OCI-LY1 (cell line): ENCODE measurements around the gene TRIM28.

Source experiments
- H2AFZ ChIP-seq: fragments of 200-600 bp; sonication (generic), shearing (Covaris generic); 2 replicates; pipeline ENCODE4 v1.6.0; 2014; ENCODE audit warnings: antibody characterized with exemption, mild to moderate bottlenecking, low read length
- H3F3A ChIP-seq: fragments of 200-600 bp; sonication (generic), shearing (Covaris generic); 2 replicates; pipeline ENCODE4 v1.6.0; 2014; ENCODE audit warnings: mild to moderate bottlenecking, antibody characterized with exemption, low read length, moderate library complexity; ENCODE audit not compliant: insufficient read depth
- H3K27ac ChIP-seq: fragments of 200-600 bp; sonication (generic); 2 replicates; pipeline ENCODE4 v1.5.1; 2014; ENCODE audit warnings: low read length, mixed run types, mild to moderate bottlenecking, low read depth; ENCODE audit not compliant: poor library complexity, severe bottlenecking
- H3K27me3 ChIP-seq: fragments of 200-600 bp; sonication (generic); 2 replicates; pipeline ENCODE4 v1.6.0; 2014; ENCODE audit warnings: antibody characterized with exemption, mild to moderate bottlenecking, low read length, moderate library complexity; ENCODE audit not compliant: insufficient read depth
- H3K36me3 ChIP-seq: fragments of 200-600 bp; sonication (generic); 2 replicates; pipeline ENCODE4 v1.6.1; 2014; ENCODE audit warnings: mild to moderate bottlenecking, antibody characterized with exemption, low read length, moderate library complexity, mixed read lengths; ENCODE audit not compliant: insufficient read depth
- H3K4me1 ChIP-seq: fragments of 200-600 bp; sonication (generic); 2 replicates; pipeline ENCODE4 v1.5.1; 2014; ENCODE audit warnings: mild to moderate bottlenecking, low read length, moderate library complexity; ENCODE audit not compliant: insufficient read depth, severe bottlenecking
- H3K4me2 ChIP-seq: fragments of 200-600 bp; sonication (generic), shearing (Covaris generic); 2 replicates; pipeline ENCODE4 v1.6.1; 2014; ENCODE audit warnings: low read length
- H3K4me3 ChIP-seq: fragments of 200-600 bp; sonication (generic); 2 replicates; pipeline ENCODE4 v1.5.1; 2014; ENCODE audit warnings: low read length, low read depth, mild to moderate bottlenecking, mixed read lengths; ENCODE audit not compliant: poor library complexity, severe bottlenecking
- H3K79me2 ChIP-seq: fragments of 200-600 bp; shearing (Covaris generic); 2 replicates; pipeline ENCODE4 v1.6.1; 2016; ENCODE audit warnings: mixed run types, low read length, mixed read lengths; ENCODE audit not compliant: insufficient read depth
- H3K9ac ChIP-seq: fragments of 200-600 bp; sonication (generic), shearing (Covaris generic); 2 replicates; pipeline ENCODE4 v1.6.1; 2014; ENCODE audit warnings: mild to moderate bottlenecking, low read length, mixed read lengths
- H3K9me2 ChIP-seq: fragments of 200-600 bp; sonication (generic), shearing (Covaris generic); 2 replicates; pipeline ENCODE4 v1.6.1; 2014; ENCODE audit warnings: low read depth, mild to moderate bottlenecking, low read length, mixed read lengths
- H3K9me3 ChIP-seq: fragments of 200-600 bp; shearing (Covaris generic); 2 replicates; pipeline ENCODE4 v1.6.1; 2014; ENCODE audit warnings: low read length, mixed read lengths
- H4K20me1 ChIP-seq: fragments of 200-600 bp; sonication (generic), shearing (Covaris generic); 2 replicates; pipeline ENCODE4 v1.6.0; 2016; ENCODE audit warnings: mild to moderate bottlenecking, low read length; ENCODE audit not compliant: insufficient read depth
- EZH2 ChIP-seq: fragments of 200-600 bp; sonication (generic), shearing (Covaris generic); IDR thresholded peaks from 2 replicates; pipeline ENCODE4 v1.8.0; 2017; ENCODE audit warnings: borderline replicate concordance, mixed run types, mild to moderate bottlenecking, antibody characterized with exemption, low read length, moderate library complexity, mixed read lengths
- TF ChIP-seq, protein P1 (sequence below): fragments of 200-600 bp; sonication (generic), shearing (Covaris generic); IDR thresholded peaks from 2 replicates; pipeline ENCODE4 v1.5.1; 2017; ENCODE audit warnings: mild to moderate bottlenecking, antibody characterized with exemption, low read length, moderate library complexity, mixed read lengths

The TRIM28 gene

DNA sequence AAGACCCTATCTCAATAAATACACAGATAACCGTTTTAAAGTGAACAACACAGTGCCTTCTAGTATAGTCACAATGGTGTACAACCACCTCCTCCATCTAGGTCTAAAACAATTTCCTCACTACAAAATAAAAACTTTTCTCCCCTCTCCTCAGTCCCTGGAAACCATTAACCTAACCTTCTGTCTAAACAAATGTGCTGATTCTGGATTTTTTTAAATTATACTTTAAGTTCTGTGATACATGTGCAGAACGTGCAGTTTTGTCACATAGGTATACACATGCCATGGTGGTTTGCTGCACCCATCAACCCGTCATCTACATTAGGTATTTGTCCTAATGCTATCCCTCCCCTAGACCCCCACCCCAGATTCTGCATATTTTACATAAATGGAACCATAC, 14.5 kb upstream of the TRIM28 start:
- Histone ChIP-seq H3K4me1 (no peaks in the 10 kb centered on the region), H2AFZ (no peak overlapping the region), H3K79me2 (no peaks in the 10 kb centered on the region), H3K9ac (no peak overlapping the region), H3K4me3 (no peak overlapping the region), H3K9me3 (no peaks in the 10 kb centered on the region), H3K27me3 (no peaks in the 10 kb centered on the region), H3K4me2 (no peak overlapping the region), H3K36me3 (no peaks in the 10 kb centered on the region), H4K20me1 (no peaks in the 10 kb centered on the region), H3K9me2 (no peaks in the 10 kb centered on the region), H3F3A (no peaks in the 10 kb centered on the region), H3K27ac (no peak overlapping the region)
- TF ChIP-seq EZH2, result no peak
- TF ChIP-seq, protein P1, sequence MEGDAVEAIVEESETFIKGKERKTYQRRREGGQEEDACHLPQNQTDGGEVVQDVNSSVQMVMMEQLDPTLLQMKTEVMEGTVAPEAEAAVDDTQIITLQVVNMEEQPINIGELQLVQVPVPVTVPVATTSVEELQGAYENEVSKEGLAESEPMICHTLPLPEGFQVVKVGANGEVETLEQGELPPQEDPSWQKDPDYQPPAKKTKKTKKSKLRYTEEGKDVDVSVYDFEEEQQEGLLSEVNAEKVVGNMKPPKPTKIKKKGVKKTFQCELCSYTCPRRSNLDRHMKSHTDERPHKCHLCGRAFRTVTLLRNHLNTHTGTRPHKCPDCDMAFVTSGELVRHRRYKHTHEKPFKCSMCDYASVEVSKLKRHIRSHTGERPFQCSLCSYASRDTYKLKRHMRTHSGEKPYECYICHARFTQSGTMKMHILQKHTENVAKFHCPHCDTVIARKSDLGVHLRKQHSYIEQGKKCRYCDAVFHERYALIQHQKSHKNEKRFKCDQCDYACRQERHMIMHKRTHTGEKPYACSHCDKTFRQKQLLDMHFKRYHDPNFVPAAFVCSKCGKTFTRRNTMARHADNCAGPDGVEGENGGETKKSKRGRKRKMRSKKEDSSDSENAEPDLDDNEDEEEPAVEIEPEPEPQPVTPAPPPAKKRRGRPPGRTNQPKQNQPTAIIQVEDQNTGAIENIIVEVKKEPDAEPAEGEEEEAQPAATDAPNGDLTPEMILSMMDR, result no peak

DNA sequence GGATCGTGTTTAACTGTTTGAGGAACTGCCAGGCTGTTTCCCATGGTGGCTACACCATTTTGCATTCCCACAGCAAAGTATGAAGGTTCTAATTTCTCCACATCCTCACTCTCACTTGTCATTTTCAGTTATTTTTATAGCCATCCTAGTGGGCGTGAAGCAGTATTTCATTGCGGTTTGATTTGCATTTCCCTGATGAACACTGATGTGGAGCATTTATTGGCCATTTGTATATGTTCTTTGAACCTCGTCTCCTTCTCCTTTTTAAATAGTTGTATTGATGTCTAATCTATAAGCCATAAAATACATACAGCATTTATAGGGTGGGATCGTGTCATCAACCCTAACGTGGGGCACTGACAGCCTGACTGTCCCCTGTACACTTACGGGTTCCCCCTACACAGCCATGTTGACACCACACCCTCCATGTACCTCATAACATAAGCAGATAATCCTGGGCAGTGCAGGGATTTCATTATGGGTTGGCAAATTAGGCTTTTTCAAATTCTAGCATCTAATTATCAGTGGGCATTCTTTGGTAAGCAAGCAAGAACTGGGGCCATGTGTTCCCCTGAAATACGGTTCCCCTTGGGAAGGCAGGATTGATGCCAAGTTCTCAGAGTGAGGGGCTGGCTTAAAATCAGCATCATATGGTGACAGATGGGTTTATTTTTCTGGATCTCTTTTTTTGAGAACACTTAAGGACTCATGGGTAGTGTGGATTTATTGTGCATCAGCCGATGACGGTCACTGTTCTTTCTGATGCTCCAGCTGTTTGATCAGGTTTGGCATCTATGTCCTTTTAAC, 12.6 kb upstream of the TRIM28 start:
- no peaks in the 10 kb centered on the region for H3K79me2 ChIP-seq
- H3K9me3 ChIP-seq, result no peaks in the 10 kb centered on the region
- no peak overlapping the region for H3K4me3 ChIP-seq
- H3K9ac ChIP-seq, result no peak overlapping the region
- H3K9me2 ChIP-seq, result no peaks in the 10 kb centered on the region
- H3F3A ChIP-seq, result no peaks in the 10 kb centered on the region
- no peak overlapping the region for H3K4me2 ChIP-seq
- no peak overlapping the region for H2AFZ ChIP-seq
- no peaks in the 10 kb centered on the region for H3K27me3 ChIP-seq
- no peaks in the 10 kb centered on the region for H4K20me1 ChIP-seq
- H3K4me1 ChIP-seq, result no peaks in the 10 kb centered on the region
- no peak overlapping the region for H3K27ac ChIP-seq
- H3K36me3 ChIP-seq, result no peaks in the 10 kb centered on the region
- TF ChIP-seq EZH2, result no peak
- TF ChIP-seq, protein P1, result no peak

DNA sequence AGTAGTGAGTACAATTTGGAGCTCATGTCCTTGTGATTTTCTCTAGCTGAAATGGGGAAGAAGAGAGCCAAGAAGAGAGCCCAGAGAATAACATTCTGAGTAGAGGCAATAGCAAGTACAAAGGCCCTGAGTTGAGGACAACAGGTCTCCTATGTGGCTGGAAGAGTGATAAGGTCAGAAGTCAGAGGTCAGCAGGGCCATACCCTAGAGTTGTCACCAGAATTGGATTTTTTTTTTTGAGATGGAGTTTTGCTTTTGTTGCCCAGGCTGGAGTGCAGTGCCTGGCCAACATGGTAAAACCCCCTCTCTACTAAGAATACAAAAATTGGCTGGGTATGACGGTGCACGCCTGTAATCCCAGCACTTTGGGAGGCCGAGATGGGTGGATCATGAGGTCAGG, 8.0 kb upstream of the TRIM28 start:
- Histone ChIP-seq H3K27me3 (no peaks in the 10 kb centered on the region), H3K9ac (no peak overlapping the region), H3K4me1 (peaks cover 15% of the 10 kb centered on the region), H3K36me3 (no peaks in the 10 kb centered on the region), H3K79me2 (no peaks in the 10 kb centered on the region), H3K4me2 (no peak overlapping the region), H2AFZ (no peak overlapping the region), H3K4me3 (no peak overlapping the region), H4K20me1 (no peaks in the 10 kb centered on the region), H3K27ac (no peak overlapping the region), H3K9me3 (no peaks in the 10 kb centered on the region), H3F3A (no peaks in the 10 kb centered on the region), H3K9me2 (no peaks in the 10 kb centered on the region)
- no peak for TF ChIP-seq EZH2
- TF ChIP-seq, protein P1, result no peak
